Mucosa of gallbladder (tissue), 1 donor: Measurements from ENCODE around the gene MINAR2. TPM values are rescaled to one million over a fixed set of nuclear protein-coding genes. Genes with fewer than 3 reads are reported as not detected.
A peak's percentile ranks its signal among the peaks of the same experiment; 100 is the strongest.

Source experiments
- DNase-seq: peaks from one replicate; pipeline ENCODE4 v3.0.0-alpha.2; 2020; ENCODE audit warnings: low spot score
- total RNA-seq: library from RNA; stranded (reverse); gene quantifications from one replicate; pipeline ENCODE4 v1.2.1, GENCODE V29; 2021
- donor health status: DM: no; HTN: no; CAD: no.

MINAR2 gene
- total RNA-seq: not detected

- DNase-seq: no peak
Measured at GRCh38 chr5:129747572-129748407, at the start of gene MINAR2. Gene MINAR2 (plus strand): TSS chr5:129748094. CDS start chr5:129748191, 97 bp downstream.

GRCh38 chr5:129698661-129699060, 49.2 kb upstream of the MINAR2 start:
- no peak for DNase-seq

GRCh38 chr5:129716235-129716634, 31.7 kb upstream of the MINAR2 start:
- no peak for DNase-seq

- DNase-seq: no peak
Measured at GRCh38 chr5:129716651-129717050, 31.2 kb upstream of the MINAR2 start.

- DNase-seq: no peak
Measured at GRCh38 chr5:129717751-129718310, 30.1 kb upstream of the MINAR2 start.

- no peak for DNase-seq
Measured at GRCh38 chr5:129718471-129719090, 29.3 kb upstream of the MINAR2 start.

GRCh38 chr5:129724222-129724621, 23.7 kb upstream of the MINAR2 start:
- DNase-seq: no peak

GRCh38 chr5:129724647-129725046, 23.2 kb upstream of the MINAR2 start:
- no peak for DNase-seq

- no peak for DNase-seq
Measured at GRCh38 chr5:129739773-129740172, 8.1 kb upstream of the MINAR2 start.

GRCh38 chr5:129743541-129744187, 4.2 kb upstream of the MINAR2 start:
- DNase-seq: no peak

GRCh38 chr5:129745997-129746396, 1.9 kb upstream of the MINAR2 start:
- DNase-seq: no peak

GRCh38 chr5:129746876-129747275, 1.0 kb upstream of the MINAR2 start:
- no peak for DNase-seq

- DNase-seq: no peak
Measured at GRCh38 chr5:129748913-129749880, 1.3 kb downstream of the MINAR2 start.

GRCh38 chr5:129760636-129761325, 12.9 kb downstream of the MINAR2 start:
- DNase-seq: no peak

GRCh38 chr5:129763651-129764050, 15.8 kb downstream of the MINAR2 start:
- DNase-seq: no peak

GRCh38 chr5:129766798-129767197, 18.9 kb downstream of the MINAR2 start:
- DNase-seq: no peak

- peak; percentile 75 for DNase-seq
Measured at GRCh38 chr5:129767927-129768380, 20.1 kb downstream of the MINAR2 start.

- DNase-seq: no peak
Measured at GRCh38 chr5:129768735-129769134, 20.8 kb downstream of the MINAR2 start.

- no peak for DNase-seq
Measured at GRCh38 chr5:129770024-129770820, 22.3 kb downstream of the MINAR2 start.
